ENCODE measurements around the gene CTRB1. TPM values are rescaled to one million over a fixed set of nuclear protein-coding genes. Genes with fewer than 3 reads are reported as not detected.

The CTRB1 gene
- total RNA-seq, 4 donors from 2014 or later, result not detected

DNA sequence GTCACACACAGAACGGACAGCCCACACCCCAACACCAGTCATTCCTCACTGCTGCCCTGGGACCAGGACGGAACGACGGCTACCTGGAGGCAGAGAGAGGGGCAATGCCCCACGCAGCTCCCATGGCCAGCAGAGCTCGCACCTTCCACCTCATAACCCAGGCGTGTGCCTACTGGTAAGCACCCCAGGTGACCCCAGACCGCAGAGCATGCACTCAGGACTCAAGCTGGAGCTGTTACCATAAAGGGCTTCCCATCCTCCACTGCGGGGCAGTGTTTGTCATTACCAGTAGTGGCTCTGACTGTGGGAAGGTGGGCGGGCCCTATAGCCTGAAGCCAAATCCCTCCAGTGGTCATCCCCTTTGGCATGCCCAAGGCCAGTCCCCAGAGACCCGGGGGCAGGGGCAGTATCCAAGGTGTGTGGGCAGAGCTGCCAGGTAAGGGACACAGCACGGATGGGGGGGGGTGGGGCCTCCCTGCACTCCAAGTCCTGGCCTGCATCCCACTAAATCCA, 37.3 kb downstream of the CTRB1 start:
- TF ChIP-seq CTCF (IDR thresholded peaks at IDR 0.05; ENCODE audit: low read depth), result no peak

DNA sequence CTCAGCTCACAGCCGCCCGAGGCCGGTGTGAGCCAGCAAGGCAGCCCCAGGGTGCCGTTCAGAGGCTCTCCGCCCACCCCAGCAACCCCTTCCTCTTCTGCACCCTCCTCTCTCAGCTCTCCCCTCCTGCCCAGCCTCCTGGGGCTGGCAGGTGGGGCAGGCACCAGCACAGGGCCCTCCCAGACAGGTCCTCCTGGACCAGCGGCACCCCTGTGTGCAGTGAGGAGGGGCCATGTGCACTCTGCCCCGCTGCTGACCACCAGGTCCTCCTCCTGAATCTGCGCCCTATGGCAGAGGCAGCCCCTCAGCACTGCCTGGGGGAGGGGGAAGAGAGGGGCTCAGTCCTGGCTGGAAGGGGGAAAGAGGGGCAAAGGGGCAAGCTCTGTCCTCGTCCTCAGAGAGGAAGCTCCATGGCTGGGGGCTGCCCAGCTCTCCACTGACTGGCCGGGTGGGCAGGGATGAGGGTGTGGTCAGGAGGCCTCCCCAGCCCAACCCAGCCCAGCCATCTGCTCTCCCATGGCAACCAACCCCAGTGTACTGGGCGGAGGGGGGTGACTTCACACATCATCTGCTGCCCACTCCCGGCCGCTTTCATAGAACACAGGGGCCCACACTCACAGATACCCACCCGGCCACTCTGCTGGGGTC, 38.0 kb downstream of the CTRB1 start:
- TF ChIP-seq CTCF (IDR thresholded peaks at IDR 0.05; ENCODE audit: low read depth), result no peak

- no peak for TF ChIP-seq CTCF (IDR thresholded peaks at IDR 0.05; ENCODE audit: low read depth)
Observed at GRCh38 chr16:75257886-75258806, 39.4 kb downstream of the CTRB1 start.

DNA sequence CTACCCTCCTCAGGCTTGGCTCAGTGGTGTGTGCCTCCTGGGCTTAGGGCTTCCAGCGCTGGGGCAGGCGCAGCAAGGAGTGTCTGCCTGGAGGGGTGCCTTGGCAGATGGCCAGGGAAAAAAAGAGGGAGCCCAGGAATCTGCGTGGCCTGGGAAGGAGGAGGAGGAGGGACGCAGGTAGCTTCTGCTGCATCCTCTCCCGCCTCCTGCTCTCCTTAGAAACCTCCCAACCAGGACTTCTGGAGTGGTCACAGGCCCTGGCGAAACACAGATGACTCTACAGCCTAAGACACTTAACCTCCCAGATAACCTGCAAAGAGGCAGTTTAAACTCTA, 40.0 kb downstream of the CTRB1 start:
- TF ChIP-seq CTCF (IDR thresholded peaks at IDR 0.05; ENCODE audit: low read depth), result no peak

DNA sequence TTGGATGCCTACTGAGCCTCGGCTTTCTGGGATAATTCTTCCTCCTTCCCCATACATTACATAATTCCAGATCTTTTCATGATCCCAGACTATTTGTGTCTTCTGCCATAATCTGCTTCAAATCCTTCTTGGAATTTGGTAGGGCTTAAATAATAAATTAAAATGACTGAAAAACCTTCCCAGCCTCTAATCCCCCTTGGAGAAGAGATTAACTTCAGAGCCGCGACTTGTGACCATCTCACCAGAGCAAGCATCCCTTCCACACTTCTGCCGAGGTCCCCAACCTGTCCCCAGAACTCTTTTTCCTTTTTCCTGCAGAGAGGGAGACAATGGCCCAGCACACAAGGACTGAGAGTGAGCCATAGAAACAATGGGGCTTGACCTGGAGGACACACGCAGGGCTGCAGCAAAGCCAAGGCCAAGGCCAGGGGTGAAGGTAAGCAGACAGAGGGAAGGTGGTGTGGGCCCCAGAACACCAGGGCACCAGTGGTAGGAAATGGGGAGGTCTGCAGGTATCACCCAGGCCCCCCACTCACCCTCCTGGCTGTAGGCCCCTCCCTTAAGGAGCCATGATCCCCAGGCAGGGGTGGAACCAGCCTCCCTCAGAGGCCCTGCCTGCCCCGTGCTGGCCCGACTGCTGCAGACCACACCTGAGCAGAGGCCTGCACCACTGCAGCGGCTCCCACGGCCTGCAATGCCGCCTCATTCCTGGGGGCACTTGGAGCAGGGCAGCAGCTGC, 42.2 kb downstream of the CTRB1 start:
- TF ChIP-seq CTCF (IDR thresholded peaks at IDR 0.05; ENCODE audit: low read depth), result no peak

GRCh38 chr16:75261590-75262078, 42.8 kb downstream of the CTRB1 start:
- TF ChIP-seq CTCF (IDR thresholded peaks at IDR 0.05; ENCODE audit: low read depth), result no peak
